Activated T-cell treated with anti-CD3 and anti-CD28 coated beads for 1 hour (primary cell): ENCODE measurements around the gene JAG2.

Experiments
- DNase-seq: peaks from one replicate; pipeline ENCODE4 v3.0.0-alpha.2; 2020; ENCODE audit warnings: low read depth

The JAG2 gene

DNA sequence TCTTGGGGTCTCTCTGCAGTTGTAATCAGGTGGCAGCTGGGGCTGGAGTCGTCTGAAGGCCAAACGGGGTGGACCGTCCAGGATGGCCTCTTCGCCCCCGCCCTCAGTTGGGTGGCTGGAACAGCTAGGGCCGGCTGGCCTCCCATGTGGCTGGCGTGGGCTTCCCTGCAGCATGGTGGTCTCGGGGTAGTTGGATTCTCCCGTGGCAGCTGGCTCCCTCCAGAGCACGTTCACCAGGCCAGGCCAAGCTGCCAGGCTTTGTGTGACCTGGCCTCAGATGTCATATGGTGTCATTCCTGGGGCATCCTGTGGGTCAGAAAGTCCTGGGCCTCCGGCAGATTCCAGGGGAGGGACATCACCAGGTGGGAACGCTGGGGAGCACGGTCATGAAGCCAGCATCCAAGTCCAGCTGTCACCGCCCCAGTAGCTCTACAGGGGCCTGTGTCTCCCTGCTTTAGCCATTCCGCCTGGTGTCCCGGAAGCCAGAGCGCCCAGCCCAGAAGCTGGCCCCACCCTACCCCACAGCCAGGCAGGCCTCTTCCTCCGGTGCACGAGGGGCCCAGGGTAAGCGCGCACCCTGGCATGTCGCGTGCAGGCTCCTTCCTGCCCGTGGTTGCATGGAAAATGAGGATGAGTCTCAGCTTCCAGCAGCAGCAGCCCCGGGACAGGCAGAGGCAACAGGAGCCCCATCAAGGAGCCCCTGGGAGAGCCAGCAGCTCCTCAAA, 13.9 kb upstream of the JAG2 start:
- no peak for DNase-seq

- DNase-seq, result no peak
These were observed 13.1 kb upstream of the JAG2 start for GRCh38 chr14:105181549-105182295.

GRCh38 chr14:105180592-105181548, 12.3 kb upstream of the JAG2 start, which contains the start of gene NUDT14:
NUDT14 (minus strand) TSS chr14:105181312; CDS start chr14:105181209, 103 bp downstream.
- DNase-seq, result peak; percentile 83

DNA sequence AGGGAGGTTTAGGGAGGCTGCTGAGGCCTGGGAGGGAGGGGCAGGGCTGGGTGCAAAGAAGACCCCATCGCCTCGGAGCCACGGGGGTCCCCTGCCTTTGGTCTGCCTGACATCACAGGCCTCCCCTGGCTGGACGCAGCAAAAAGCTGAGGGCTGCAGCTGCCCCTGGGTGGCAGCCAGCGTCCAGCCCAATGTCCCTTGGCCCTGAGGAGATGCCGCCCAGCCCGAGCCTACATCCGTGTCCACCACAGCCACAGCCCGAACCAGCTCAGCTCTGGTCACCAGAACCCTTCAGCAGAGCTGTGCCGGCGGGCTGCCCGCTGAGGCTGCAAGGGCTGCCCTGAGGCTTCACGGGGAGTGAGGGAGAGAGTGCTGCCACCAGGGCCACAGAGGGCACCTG, 10.6 kb upstream of the JAG2 start:
- no peak for DNase-seq

DNA sequence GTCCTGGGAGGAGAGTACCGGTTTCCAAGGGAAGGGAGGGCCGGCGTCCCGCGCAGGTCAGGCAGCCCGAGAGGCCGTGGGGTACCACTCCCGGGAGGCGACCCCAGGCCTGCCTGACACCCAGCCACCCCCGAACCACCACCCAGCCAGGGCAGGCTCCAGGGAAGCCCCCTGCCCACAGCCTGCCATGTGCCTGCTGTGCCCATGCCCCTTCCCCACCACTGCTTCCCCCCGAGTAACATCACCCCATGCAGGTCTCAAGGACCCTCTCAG, 10.2 kb upstream of the JAG2 start:
- DNase-seq, result no peak

DNA sequence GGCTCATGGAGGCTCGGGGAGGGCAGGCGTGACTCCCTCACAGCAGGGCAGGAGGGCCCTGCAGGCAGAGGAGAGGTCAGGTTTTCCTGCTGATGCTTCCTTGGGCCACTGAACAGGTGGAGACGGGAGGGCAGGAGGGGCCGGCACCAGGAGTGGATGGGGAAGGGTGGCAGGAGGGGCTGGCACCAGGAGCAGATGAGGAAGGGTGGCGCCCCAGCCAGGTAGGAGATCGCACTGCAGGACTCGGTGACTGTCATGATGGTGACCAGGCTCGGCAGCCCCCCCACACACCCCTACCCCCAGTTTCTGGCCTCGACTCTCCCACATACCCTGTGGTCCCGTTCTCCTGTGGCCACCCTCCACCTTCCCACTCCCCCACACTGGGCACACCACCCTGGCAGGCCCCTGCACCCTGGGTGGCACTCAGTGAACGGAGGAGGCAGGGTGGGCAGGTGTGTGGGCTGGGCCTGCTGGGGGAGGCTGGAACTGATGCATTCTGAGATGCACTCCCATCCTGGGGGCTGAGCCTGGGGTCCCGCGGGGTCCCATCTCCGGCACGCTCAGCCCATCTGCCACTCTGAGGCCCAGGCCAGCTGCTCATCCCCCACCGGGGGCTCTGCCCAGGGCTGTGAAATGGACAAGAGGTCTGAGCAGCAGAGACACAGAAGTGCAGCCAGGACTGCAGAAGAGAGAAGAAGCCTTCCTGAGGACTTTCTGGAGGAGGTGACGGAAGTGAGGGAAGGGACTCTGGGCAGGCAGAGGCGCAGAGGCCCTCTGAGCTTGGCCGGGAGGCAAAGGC, 9.7 kb upstream of the JAG2 start:
- no peak for DNase-seq

DNA sequence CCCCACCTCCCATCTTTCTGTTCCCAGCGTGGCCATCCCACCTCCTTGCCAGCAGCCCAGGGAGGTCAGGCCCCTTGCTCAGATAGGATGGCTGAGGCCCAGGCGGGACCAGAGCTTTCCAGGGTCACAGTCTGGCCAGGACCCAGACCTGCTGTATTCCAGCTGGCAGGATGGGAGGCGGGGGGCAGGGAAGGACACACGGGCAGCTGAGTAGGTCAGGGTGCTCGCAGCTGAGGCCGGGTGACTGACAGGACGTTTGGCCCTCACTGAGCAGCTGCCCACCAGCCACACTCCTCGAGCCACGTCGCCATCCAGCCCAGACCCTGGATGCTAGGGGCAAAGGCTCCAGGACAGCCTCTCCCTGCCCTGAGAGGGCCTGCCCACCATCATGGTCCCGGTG, 8.5 kb upstream of the JAG2 start:
- DNase-seq, result no peak

GRCh38 chr14:105176513-105176912, 7.9 kb upstream of the JAG2 start:
- DNase-seq, result no peak

DNA sequence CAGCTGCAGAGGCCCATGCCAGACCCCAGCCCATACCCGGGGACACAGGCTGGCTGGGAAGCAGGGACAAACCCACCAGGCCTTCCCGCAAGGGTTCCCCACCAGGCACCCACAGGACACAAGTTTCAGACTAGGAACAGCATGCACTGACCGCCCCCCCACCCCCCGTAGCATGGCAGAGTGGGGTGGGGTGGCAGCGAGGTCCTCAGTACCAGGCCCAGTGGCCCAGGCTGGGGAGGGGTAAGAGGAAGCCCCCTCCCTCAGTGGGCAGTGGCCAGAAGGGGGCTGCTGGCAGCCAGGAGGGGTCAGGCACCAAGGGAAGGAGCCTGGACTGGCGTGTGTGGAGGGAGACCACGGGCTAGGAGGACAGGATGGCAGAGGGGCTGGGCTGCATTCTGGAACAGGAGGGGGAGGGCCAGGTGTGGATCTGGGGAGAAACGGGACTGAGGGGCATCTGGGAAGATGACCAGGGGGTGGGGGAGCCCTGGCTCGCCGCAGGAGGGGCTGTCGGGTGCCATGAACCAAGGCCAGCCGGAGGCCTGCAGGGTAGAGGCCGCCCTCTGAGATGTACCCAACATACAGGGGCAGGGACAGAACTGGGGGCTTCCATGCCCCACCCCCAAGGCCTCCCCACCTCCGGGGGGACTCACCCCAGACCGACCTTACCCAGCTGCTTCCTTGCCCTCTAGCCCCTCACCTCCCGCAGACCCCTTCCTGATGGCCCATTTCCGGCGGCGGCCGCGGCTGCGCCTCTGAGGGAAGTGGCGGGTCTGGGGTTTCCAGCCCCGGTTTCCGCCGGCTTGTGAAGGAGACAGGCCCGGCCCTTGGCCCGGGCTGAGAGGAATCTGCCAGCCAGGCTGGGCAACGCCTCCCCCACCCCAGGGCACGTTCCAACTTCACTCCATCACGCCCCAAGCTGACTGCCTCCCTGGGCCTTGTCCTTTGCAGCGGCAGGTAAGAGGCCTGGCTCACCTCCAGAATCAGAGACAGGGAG, 5.6 kb upstream of the JAG2 start:
- no peak for DNase-seq

DNA sequence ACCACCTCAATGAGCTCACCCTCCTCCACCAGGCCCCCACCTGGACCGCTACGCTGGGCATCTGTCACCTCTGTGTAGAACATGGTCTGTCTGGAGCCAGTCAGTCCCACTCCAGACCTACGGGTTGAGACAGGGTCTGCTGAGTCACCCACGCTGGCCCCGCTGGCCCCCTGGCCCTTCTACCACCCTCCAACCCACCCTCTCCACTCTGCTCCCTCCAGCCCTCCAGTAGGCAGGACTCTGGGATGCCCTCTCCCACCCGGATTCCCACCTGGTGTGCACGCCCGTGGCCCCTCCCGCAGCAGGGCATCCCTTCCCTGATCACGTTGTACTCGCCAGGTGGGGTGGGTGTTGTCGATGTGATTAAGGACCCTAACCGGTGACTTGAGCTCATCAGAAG, 4.6 kb upstream of the JAG2 start:
- DNase-seq, result no peak

- DNase-seq, result no peak
These were observed 3.9 kb upstream of the JAG2 start for GRCh38 chr14:105172476-105172875.

GRCh38 chr14:105171004-105171673, 2.6 kb upstream of the JAG2 start:
- DNase-seq, result no peak

DNA sequence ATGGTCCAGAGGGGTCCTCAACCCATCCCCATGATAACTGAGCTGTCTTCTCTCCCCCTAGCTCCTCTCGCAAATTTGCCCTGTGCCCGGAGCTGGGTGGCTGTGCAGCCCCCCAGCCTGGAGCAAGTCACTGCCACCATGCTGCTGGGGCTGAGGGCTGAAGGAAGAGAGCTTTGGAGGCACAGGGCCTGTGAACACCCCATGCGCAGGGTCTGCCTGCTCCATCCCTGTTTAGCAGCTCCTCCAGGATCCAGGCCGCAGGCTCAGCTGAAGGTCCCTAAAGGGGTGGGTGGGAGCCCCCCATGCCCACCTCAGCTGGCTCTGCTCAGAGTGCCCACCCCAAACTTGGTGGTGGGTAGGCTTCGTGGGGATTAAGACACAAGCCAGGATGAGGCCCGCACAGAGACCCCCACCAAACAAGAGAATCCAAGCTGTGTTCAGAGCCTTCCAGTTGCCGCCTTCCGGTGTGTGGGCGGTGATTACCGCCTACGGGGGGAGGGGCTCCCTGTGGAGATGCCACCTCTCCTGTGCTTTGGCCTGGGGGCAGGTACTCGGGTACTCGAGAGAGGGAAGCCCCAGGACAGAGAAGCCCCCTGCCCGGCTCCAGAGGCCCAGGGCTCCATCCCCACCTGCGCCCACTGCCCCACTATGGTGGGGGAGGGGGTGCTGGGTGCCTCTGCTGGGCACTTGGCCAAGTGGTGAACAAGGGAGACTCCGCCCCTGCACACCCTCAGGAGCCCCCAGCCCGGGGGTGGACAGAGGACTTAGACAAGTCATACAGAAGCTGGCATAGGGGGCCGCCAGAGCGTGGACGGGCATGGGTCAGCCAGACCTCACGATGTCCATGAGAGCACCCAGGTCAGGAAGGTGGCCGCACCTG, 1.4 kb upstream of the JAG2 start:
- DNase-seq, result no peak

DNA sequence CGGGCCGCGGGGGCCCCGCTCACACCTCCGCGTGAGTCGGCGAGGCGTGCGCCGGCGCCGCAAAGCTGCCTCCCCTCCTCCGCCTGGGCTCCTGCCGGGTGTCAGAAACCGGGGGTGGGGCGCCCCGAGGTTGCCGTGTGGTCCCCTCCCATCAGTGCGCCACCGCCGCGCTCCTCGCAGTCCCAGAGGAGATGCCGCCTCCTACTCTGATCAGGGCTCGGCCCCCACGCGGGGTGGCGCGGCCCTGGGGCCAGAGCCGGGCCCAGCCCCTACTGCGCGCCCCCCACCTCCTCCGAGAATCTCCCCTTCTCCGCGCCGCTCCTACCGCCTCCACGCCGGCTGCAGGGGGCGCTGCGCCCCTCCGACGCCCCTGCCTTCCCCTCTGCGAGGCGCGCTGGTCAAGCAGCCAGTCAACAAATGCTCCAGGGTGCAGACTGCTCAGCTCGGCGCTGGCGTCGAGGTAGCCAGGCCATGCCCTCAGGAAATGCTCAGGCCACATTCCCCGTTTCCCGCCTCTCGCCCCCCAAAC, 467 bp upstream of the JAG2 start:
- no peak for DNase-seq

GRCh38 chr14:105168093-105168420, 519 bp downstream of the JAG2 start:
- DNase-seq, result no peak

- no peak for DNase-seq
These were observed 1.1 kb downstream of the JAG2 start for GRCh38 chr14:105167303-105168092.

GRCh38 chr14:105166571-105167302, 1.8 kb downstream of the JAG2 start:
- no peak for DNase-seq
